Calu3 (cell line): ENCODE measurements around the gene SS18L1. TPM values are rescaled to one million over a fixed set of nuclear protein-coding genes. Genes with fewer than 3 reads are reported as not detected.

ENCODE experiments used
- BruUV-seq: library from RNA; stranded (reverse); fragments of 400-500 nt; replicated peaks from 2 replicates; lab custom pipeline; 2021; lab: Mats Ljungman, UMichigan
- CTCF ChIA-PET: fragments of 300-600 bp; sonication (Branson Sonifier 250); formaldehyde crosslinking; loops from one replicate; lab custom pipeline; 2022; ENCODE audit warnings: antibody characterized with exemption; lab: Charles Lee
- DNase-seq: peaks from one replicate; pipeline ENCODE4 v3.0.0; 2022
- H3K27ac Mint-ChIP-seq: one replicate; pipeline ENCODE4 v1.8.0; 2022; ENCODE audit warnings: mixed read lengths; ENCODE audit not compliant: unreplicated experiment
- H3K27me3 Mint-ChIP-seq: one replicate; pipeline ENCODE4 v1.8.0; 2022; ENCODE audit warnings: mixed read lengths; ENCODE audit not compliant: unreplicated experiment
- H3K36me3 Mint-ChIP-seq: one replicate; pipeline ENCODE4 v1.8.0; 2022; ENCODE audit warnings: mild to moderate bottlenecking, moderate library complexity, mixed read lengths; ENCODE audit not compliant: insufficient read depth, unreplicated experiment
- H3K4me1 Mint-ChIP-seq: one replicate; pipeline ENCODE4 v1.8.0; 2022; ENCODE audit warnings: mild to moderate bottlenecking, low read depth, mixed read lengths; ENCODE audit not compliant: unreplicated experiment
- H3K4me3 Mint-ChIP-seq: one replicate; pipeline ENCODE4 v1.8.0; 2022; ENCODE audit warnings: mild to moderate bottlenecking, low read depth, moderate library complexity, mixed read lengths; ENCODE audit not compliant: unreplicated experiment
- H3K9me3 Mint-ChIP-seq: one replicate; pipeline ENCODE4 v1.8.0; 2022; ENCODE audit warnings: low read depth, mixed read lengths; ENCODE audit not compliant: unreplicated experiment
- intact Hi-C: fragments of 100-400 bp; cut with micrococcal nuclease; formaldehyde crosslinking; loops from one replicate; pipeline ENCODE4 v1.10.0; 2022; ENCODE audit not compliant: unreplicated experiment
- total RNA-seq: library from RNA; stranded (reverse); gene quantifications from 2 replicates; pipeline ENCODE4 v1.2.3, GENCODE V29; 2022
- TF ChIP-seq, protein P1 (sequence below): fragments of 200-600 bp; IDR thresholded peaks from one replicate; pipeline ENCODE4 v1.8.0; 2022; ENCODE audit warnings: antibody characterized with exemption; ENCODE audit not compliant: unreplicated experiment

Gene SS18L1
- total RNA-seq, 1 experiment from 2014 or later: 47.4 TPM

DNA sequence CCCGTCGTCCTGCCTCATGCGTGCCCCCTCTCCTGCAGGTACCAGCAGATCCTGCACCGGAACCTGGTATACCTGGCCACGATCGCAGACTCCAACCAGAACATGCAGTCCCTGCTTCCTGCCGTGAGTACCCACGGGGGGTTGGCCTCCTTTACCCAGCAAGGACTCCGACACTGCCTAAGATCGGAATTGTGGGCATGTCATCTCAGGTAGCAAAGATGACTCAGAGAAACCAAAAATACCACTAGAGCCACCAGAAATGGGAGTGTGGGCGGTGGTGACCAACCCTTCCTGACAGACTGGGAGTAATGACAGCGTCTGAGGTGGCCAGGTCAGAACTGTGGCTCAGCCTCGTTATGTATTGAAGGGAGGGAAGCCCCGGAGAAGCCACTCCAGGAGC lies 16.3 kb downstream of the SS18L1 start:
- Mint-ChIP-seq H3K4me3 (peak overlapping the region; percentile 15), H3K27ac (peak overlapping the region; percentile 8), H3K9me3 (no peaks in the 10 kb centered on the region), H3K36me3 (peaks cover 54% of the 10 kb centered on the region), H3K4me1 (peaks cover 48% of the 10 kb centered on the region), H3K27me3 (no peaks in the 10 kb centered on the region)
- TF ChIP-seq, protein P1, sequence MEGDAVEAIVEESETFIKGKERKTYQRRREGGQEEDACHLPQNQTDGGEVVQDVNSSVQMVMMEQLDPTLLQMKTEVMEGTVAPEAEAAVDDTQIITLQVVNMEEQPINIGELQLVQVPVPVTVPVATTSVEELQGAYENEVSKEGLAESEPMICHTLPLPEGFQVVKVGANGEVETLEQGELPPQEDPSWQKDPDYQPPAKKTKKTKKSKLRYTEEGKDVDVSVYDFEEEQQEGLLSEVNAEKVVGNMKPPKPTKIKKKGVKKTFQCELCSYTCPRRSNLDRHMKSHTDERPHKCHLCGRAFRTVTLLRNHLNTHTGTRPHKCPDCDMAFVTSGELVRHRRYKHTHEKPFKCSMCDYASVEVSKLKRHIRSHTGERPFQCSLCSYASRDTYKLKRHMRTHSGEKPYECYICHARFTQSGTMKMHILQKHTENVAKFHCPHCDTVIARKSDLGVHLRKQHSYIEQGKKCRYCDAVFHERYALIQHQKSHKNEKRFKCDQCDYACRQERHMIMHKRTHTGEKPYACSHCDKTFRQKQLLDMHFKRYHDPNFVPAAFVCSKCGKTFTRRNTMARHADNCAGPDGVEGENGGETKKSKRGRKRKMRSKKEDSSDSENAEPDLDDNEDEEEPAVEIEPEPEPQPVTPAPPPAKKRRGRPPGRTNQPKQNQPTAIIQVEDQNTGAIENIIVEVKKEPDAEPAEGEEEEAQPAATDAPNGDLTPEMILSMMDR: no peak
- peak; percentile 72 for DNase-seq
- CTCF ChIA-PET: interaction anchor here (0.6 kb wide), 1 partner anchor 454 kb away, joined by 7 read pairs; no protein-coding TSS in a partner anchor
- intact Hi-C loops: no loop called here
- no TSS peak for BruUV-seq

DNA sequence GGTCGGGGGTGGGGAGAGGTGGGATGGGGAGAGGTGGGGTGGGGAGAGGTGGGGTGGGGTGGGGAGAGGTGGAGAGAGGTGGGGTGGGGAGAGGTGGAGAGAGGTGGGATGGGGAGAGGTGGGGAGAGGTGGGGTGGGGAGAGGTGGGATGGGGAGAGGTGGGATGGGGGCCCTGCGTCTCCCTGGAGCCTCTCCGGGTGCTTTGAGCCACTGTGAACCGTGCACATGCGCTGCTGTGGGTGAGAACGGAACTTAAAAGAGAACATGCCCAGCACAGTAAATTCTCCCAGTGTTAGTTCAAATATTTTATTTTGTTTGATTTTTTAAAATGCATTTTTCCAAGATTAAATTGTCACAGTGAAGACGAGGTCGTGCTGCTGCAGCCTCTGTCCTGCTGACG lies 16.7 kb downstream of the SS18L1 start:
- DNase-seq: no peak
- BruUV-seq: no TSS peak
- H3K4me3 Mint-ChIP-seq: peak overlapping the region; percentile 15
- no peaks in the 10 kb centered on the region for H3K27me3 Mint-ChIP-seq
- TF ChIP-seq, protein P1: no peak
- H3K27ac Mint-ChIP-seq: no peak overlapping the region
- intact Hi-C loops: no loop called here
- H3K36me3 Mint-ChIP-seq: peaks cover 52% of the 10 kb centered on the region
- peaks cover 44% of the 10 kb centered on the region for H3K4me1 Mint-ChIP-seq
- CTCF ChIA-PET: interaction anchor here (0.6 kb wide), 1 partner anchor 454 kb away, joined by 7 read pairs; no protein-coding TSS in a partner anchor
- no peaks in the 10 kb centered on the region for H3K9me3 Mint-ChIP-seq

DNA sequence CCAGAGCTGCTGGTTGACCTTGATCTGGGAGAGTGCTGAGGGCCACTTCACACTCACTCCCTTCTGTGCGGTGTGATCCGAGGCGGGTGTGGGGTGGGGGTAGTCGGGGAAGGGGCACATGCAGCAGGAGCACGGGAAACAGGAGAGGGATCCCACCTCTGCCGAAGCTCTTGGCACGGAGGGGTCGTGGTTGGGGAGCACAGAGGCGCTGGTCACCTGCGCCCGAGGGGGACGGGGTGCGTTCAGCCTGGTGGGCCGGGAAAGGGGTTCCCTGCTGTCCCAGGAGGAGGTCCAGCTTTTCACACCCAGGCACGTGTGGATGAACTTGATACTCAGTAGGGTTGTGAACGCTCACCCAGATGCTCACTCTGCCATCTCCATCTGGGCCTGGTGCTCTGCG lies 17.3 kb downstream of the SS18L1 start:
- no TSS peak for BruUV-seq

DNA sequence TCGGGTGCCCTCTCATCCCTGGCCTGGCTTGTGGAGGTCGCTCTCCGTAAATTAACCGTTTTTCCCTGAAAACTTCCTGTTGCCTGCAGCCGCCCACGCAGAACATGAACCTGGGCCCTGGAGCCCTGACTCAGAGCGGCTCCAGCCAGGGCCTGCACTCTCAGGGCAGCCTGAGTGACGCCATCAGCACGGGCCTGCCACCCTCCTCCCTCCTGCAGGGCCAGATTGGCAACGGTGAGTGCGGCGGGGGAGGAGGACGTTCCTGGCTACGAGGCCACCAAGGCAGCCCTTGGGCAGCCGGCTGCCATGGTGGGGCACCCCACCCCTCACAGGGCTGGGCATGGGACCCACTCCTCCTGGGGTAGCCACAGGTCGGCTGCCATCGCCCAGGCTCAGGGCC lies 17.8 kb downstream of the SS18L1 start:
- intact Hi-C loops: no loop called here
- Mint-ChIP-seq H3K36me3 (peaks cover 63% of the 10 kb centered on the region), H3K4me3 (peak overlapping the region; percentile 39), H3K27ac (peak overlapping the region; percentile 53), H3K9me3 (no peaks in the 10 kb centered on the region), H3K27me3 (no peaks in the 10 kb centered on the region), H3K4me1 (peaks cover 35% of the 10 kb centered on the region)
- CTCF ChIA-PET: no interaction called here
- no TSS peak for BruUV-seq
- DNase-seq: peak; percentile 63
- TF ChIP-seq, protein P1: no peak

More for the DNA sequence above, 17.3 kb downstream of the SS18L1 start:
- DNase-seq: no peak
- H3K27me3 Mint-ChIP-seq: no peaks in the 10 kb centered on the region
- intact Hi-C loops: no loop called here
- TF ChIP-seq, protein P1: no peak
- H3K9me3 Mint-ChIP-seq: no peaks in the 10 kb centered on the region
- H3K27ac Mint-ChIP-seq: peak overlapping the region; percentile 53
- peaks cover 39% of the 10 kb centered on the region for H3K4me1 Mint-ChIP-seq
- H3K36me3 Mint-ChIP-seq: peaks cover 58% of the 10 kb centered on the region
- H3K4me3 Mint-ChIP-seq: peak overlapping the region; percentile 39
- CTCF ChIA-PET: no interaction called here
